Stimulated activated CD4-positive, alpha-beta T cell treated with anti-CD3 and anti-CD28 coated beads, Interleukin-1b, Interleukin-23, amount 100 ng/mL, for 1 hour (primary cell): Measurements from ENCODE around the gene CMTM7.
"Not testable (repeated sequence)": the region's sequence is repeated elsewhere in the genome, so short reads cannot be mapped to it uniquely, and the experiment has no call there.

Experiments used
- DNase-seq, 2 donors: peaks; one replicate each; pipeline ENCODE4 v3.0.0-alpha.2; 2020; ENCODE audit warnings: low read depth in 2 of 2

CMTM7 gene

DNA sequence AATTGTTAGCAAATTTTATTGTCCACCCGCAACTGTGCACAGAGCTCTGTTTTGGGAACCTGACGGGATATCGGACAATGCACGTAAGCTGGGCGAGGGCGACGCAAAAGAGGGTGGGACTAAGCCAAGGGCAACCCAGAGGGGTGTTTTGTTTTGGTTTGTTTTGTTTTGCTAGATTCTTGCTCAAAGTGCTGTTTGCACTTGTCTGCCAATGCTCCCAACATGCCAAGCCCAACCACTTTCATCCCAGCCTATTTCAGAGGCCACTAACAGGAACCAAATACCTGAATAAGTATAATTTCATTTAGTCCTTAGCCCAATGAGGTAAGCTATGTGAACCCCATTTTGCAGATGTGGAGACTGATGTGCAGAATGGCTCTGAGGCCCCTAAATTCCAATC lies 9.7 kb upstream of the CMTM7 start:
- no peak for DNase-seq

DNA sequence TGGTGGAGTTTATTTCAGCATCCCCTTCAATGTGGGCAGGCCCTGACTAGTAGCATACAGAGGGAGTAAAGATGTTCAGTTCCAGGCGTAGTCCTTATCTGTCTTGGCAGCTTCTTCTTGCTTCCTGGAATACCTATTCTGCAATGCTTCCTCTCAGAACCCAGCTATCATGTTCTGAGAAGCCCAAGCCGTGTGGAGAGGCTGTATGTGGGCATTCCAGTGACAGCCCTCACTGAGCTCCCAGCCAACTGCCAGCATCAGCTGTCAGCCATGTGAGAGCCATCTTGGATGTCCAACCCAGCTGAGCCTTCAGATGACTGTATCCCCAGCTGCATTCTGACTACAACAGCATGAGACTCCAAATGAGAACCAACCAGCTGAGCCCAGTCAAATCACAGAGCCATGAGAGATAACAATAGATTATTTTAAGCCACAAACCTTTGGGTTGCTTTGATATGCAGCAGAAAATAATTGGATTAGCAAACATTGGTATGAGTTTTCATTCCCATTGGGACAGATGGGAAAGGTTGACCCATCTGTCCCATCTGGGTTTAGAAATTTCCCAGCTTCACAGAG lies 8.4 kb upstream of the CMTM7 start:
- DNase-seq, result no peak

GRCh38 chr3:32384938-32385337 lies 6.7 kb upstream of the CMTM7 start:
- no peak for DNase-seq

DNA sequence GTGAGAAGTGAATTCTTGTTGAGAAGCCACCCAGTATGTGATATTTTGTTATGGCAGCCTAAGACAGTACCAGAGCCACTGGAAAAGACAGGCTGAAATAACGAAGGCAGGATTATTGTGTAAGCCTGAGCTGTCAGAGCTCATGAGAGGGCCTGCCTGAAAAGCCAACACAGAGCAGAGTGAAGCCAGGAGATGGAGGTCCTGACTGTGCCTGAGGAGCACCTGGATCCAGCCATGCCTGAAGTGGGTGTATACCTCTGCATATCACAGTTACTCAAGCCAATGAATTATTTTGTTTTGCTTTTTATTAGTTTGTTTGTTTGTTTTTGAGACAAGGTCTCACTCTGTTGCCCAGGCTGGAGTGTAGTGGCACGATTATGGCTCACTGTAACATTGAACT lies 4.1 kb upstream of the CMTM7 start:
- no peak for DNase-seq

- DNase-seq, result not testable (repeated sequence)
These were observed 2.1 kb upstream of the CMTM7 start for GRCh38 chr3:32389577-32389976.

GRCh38 chr3:32392536-32393302 lies 1.1 kb downstream of the CMTM7 start:
- no peak for DNase-seq

DNA sequence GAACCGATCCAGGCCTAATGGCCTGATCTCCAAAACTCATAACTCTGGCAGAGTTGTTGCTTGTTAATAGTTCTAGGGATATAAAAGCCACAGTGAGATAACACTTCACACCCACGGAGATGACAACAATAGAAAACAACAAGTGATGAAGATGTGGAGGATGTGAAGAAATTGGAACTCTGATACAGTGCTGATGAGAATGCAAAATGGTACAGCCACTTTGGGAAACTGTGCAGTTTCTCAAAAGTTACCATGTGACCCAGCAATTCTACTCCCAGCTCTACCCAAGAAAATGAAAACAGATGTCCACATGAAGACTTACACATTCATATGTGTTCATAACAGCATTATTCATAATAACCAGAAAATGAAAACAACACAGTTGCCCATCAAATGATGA lies 3.8 kb downstream of the CMTM7 start:
- no peak for DNase-seq

DNA sequence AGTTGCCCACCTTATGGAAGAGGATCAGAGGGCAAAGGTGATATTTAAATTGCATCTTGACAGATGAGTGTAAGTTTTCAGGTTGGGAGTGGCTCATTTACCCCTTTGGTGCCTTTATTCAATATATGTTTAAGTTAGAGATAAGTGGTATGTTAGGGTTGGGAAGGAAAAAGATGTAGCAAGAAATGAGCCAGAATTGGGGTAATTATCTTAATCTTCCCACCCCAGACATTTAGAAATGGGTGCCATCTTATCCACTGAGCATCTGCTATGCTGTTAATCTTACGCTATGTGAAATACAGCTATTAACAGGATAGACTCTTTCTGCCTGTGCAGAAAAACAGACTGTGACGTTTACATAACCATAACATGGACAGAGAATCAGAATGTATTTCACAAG lies 6.3 kb downstream of the CMTM7 start:
- DNase-seq, result no peak

GRCh38 chr3:32398531-32398930 lies 6.9 kb downstream of the CMTM7 start:
- DNase-seq, result no peak

GRCh38 chr3:32399030-32399620 lies 7.5 kb downstream of the CMTM7 start:
- no peak for DNase-seq

GRCh38 chr3:32401126-32401525 lies 9.5 kb downstream of the CMTM7 start:
- no peak for DNase-seq

DNA sequence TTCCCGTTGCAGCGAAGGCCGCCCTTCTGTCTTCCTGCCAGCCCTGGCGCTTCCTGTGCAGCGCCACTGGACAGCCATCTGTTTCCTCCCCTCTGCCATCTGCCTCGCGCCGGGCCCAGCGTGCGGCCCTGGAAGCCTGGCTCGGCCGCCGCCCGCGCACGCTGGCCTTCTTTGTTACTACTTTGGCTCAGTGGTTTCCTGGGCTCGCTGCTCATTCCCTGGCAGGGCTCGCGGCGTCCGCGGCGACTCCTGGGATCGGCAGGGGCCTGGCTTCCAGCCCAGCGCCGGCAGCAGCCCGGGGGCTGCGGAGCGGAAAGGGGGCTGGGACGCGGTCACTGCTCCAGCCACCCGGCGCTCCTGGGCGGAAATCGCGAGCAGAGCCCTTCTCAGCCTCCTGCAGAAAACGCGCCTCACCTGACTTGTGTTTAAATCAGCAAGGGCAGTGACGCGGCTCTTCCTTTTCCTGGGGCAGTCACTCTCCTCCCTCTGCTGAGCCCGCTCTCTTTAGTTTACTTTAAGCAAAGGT lies 10.0 kb downstream of the CMTM7 start:
- DNase-seq, result no peak

DNA sequence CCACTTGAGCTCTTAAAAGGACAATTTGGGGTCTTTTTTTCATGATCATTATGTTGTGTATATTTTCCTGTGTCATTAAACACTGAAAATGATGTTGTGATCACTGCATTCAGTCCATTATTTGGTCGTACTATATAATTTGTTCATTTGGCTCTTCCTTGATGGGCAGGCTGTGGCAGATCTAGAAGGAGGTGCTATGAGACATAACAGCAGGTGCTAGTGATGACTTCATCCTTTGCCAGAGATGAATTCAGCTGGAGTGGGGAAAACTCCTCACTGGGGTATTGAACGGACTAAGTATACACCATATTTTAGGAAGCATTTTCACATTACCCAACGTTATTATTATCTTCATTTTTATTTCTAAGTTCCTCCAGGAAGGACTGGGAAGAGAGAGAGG lies 12.0 kb downstream of the CMTM7 start:
- no peak for DNase-seq

DNA sequence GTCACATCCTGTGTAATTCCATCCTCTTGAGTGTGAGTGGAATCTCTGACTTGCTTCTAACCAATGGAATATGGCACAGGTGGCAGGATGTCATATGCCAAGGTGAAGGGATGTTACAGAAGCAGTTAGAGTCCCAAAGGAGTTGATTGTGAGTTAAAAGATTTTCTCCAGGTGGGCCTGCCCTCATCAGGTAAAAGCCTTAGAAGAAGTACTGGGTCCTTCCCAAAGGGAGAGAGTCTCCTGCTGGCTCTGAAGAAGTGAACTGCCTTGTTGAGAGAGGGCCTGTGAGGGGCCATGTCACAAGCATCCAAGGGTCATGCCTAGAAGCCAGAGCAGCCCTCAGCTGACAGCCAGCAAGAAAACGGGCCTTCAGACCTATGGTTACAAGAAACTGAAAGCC lies 13.1 kb downstream of the CMTM7 start:
- no peak for DNase-seq

DNA sequence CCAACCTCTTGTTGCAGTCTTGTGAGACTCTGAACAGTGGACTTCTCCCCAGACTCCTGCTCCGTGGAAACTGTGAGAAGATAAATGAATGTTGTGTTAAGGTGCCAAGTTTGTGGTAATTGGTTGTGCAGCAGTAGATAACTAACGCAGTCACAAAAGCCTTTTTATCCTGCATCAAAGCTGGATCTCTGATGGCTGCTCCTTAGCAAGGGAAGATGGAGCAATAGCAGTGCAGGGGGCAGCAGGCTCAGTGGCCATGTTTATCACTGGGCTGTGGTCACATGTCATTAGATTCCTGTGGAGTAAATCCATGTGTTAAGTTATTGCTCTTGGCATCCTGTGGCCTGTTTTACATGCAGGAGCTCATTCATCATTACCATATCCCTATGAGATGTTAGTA lies 13.5 kb downstream of the CMTM7 start:
- DNase-seq, result no peak

- DNase-seq, result no peak
These were observed 14.2 kb downstream of the CMTM7 start for GRCh38 chr3:32405711-32406323.

GRCh38 chr3:32406486-32407408 lies 15.1 kb downstream of the CMTM7 start:
- no peak for DNase-seq

GRCh38 chr3:32410367-32411246 lies 19.0 kb downstream of the CMTM7 start:
- no peak for DNase-seq

DNA sequence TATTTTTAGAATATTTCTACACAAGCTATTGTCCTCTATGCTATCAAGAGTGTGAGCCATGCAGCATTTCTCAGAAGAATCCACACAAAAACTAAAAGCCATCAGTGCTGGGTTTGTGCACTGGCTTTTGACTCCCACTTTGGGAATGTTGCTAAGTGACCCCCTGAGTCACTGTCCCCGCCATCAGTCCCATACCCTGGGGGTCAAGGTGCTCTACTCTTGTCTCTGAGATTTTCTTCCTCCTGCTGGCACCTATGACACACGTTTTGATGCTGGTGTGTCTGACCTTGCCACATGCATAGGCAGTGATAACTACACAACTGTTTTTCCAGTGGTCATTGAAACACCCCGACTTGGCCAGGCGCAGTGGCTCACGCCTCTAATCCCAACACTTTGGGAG lies 19.8 kb downstream of the CMTM7 start:
- no peak for DNase-seq

DNA sequence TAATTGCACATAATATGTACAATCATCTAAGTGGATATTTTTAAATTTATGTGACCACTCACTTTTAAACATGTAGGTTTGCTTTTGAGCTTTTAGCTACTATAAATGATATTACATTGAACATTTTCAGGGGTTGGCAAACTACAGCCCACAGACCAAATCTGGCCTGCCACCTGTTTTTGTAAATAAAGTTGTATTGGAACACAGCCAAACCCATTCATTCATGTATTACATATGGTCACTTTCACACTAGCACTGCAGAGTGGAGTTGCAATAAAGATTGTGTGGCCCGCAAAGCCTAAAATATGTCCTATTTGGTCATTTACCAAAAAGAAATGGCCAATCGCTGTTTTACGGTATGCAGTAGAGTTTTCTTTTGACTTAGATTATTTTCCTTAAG lies 21.2 kb downstream of the CMTM7 start:
- no peak for DNase-seq
